Fibroblast of pulmonary artery (primary cell): Measurements from ENCODE around the gene ACP4.

Source experiments
- DNase-seq: peaks from one replicate; pipeline ENCODE4 v3.0.0-alpha.2; 2010; ENCODE audit warnings: low read depth
- H3K4me3 ChIP-seq: replicated peaks from 2 replicates; pipeline ENCODE4 v1.5.1; 2011; ENCODE audit warnings: low read depth, mild to moderate bottlenecking, control low read depth, low read length, moderate library complexity
- TF ChIP-seq, protein P1 (sequence below): IDR thresholded peaks from 2 replicates; pipeline ENCODE4 v1.5.1; 2011; ENCODE audit warnings: mild to moderate bottlenecking, control low read depth, low read length, inconsistent platforms; ENCODE audit errors: missing control alignments

Gene ACP4

DNA sequence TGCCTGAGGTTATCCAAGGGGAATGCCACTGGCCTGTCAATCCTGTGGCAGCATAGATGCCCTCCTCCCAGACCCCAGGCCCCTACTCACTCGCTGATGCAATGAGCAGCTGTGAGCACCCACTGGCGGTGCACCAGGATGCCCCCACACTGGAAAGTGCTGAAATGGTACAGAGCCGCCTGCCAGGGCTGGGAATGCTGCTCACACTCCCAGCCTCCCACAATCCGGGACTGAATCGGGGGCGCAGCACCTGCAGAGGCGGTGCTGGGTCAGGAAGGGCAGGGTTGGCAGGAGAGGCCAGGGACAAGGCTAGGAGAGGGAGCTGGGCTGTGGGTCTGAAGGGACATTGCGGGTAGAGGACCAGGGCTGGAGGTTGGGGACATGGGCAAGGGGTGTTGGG lies 31.4 kb downstream of the ACP4 start:
- H3K4me3 ChIP-seq, result no peak overlapping the region
- no peak for DNase-seq
- TF ChIP-seq, protein P1, sequence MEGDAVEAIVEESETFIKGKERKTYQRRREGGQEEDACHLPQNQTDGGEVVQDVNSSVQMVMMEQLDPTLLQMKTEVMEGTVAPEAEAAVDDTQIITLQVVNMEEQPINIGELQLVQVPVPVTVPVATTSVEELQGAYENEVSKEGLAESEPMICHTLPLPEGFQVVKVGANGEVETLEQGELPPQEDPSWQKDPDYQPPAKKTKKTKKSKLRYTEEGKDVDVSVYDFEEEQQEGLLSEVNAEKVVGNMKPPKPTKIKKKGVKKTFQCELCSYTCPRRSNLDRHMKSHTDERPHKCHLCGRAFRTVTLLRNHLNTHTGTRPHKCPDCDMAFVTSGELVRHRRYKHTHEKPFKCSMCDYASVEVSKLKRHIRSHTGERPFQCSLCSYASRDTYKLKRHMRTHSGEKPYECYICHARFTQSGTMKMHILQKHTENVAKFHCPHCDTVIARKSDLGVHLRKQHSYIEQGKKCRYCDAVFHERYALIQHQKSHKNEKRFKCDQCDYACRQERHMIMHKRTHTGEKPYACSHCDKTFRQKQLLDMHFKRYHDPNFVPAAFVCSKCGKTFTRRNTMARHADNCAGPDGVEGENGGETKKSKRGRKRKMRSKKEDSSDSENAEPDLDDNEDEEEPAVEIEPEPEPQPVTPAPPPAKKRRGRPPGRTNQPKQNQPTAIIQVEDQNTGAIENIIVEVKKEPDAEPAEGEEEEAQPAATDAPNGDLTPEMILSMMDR, result no peak

DNA sequence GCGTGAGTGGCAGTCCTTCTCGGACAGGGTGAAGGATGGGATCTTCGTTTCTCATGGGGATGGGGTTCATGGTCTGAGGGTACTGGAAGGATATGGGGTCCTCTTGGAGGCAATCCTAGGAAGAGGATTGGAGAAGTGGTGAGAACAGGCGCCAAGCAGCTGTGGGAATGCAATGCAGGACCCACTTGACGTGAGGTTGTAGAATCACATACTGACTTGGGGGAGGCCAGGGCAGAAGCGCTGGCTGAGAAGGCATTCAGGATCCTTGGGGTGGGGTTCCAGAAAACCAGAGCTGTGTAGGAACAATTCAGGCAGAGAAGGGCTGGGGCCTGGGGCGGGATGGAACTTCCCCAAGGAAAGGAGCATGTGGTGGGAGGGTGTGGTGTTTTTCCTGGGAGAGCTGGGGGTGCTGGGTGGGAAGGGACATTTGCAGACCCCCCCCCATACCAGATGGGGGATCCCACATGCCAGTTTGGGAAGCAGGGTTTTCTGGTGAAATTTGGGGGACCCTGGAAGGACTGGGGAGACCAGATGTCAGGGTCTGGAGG lies 32.5 kb downstream of the ACP4 start:
- TF ChIP-seq, protein P1, result no peak

DNA sequence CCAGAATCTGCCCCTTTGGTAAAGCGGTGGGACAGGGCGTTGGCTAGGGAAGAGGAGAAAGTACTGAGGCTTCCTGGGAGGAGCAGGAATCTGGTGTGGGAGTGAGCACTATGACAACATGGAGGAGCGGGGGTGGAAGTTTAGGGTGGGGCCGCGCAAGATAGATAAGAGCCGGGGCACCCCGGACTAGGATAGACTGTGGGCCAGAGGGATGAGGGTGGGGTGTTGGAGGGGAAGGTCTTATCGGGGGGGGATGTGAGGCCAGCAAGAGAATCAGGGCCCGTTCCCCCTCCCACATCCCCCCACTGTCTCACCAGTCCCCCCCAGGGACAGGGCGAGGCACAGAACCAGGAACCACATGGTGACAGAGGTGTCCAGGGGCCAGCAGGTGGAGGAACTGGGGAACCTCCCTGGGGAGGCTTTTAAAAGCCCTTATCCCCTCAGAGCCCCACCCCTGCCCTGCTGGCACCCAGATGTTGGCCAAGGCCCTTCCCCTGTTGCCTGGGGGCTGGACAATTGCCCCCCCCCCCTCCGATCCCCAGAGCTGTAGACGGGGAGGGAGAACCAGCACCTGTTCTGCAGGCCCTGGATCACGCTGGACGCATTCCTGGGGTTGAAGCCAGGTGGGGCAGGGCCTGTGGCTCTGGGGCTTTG lies 33.3 kb downstream of the ACP4 start, which contains the start of gene KLK1:
KLK1 (minus strand) TSS at position 399 of the 654 bp plus-strand sequence; CDS start at position 360, 39 bp downstream.
- TF ChIP-seq, protein P1, result no peak
- DNase-seq, result no peak
- H3K4me3 ChIP-seq, result no peak within 1 kb of the TSS

More for the DNA sequence above, 32.5 kb downstream of the ACP4 start:
- DNase-seq, result no peak
- no peak overlapping the region for H3K4me3 ChIP-seq

DNA sequence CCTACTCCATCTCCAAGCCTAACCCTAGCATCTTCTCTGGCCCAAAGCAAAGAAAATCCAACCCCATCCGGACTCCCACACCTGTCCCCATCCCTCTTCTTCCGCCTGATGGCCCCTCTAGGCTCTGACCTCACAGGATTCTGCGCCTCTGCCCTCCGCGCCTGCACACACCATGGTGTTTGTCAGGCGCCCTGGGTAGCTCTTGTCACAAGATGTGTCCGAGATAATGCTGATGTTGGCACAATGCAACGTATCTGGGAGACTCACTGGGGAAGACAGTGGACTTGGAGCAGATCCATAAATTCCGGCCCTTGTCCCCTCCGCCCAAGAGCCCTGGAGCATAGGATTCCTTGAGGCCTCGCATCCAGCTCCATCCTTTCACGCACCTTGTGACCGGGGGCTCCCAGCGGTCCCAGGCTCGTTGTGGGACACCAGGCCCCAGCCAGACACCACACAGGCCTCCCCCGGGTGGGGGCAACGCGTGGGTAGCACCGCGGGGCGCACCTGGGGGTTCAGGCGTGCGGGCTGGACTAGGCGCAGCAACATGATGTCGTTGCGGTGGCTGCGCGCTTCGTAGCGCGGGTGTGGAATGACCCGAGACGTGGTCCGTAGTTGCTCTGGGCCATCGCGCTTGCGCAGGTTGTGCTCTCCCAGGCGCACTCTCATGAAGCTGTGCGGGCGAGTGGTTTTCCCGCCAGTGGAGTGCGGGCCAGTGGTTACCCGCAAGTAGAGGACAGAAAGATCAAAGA lies 36.5 kb downstream of the ACP4 start:
- H3K4me3 ChIP-seq, result no peak overlapping the region
- TF ChIP-seq, protein P1, result no peak
- DNase-seq, result no peak

DNA sequence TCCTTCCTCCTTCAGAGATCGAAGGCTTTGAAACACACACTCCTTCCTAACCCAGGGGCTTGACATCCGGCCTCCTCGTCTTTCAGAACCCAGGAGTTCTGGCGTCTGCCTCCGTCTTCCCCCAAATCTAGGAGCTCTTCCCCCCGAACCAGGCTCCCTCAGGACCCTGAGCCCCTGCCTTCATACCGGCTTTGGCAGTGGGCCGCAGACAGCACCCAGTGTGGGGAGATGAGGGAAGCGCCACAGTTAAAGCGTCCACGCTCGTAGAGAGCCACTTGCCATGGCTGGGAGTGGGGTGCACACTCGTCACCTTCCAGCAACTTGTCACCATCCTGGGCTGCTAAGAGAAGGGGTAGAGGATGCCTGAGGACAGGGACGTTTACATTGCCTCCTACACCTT lies 37.3 kb downstream of the ACP4 start:
- H3K4me3 ChIP-seq, result no peak overlapping the region
- TF ChIP-seq, protein P1, result no peak
- DNase-seq, result no peak

DNA sequence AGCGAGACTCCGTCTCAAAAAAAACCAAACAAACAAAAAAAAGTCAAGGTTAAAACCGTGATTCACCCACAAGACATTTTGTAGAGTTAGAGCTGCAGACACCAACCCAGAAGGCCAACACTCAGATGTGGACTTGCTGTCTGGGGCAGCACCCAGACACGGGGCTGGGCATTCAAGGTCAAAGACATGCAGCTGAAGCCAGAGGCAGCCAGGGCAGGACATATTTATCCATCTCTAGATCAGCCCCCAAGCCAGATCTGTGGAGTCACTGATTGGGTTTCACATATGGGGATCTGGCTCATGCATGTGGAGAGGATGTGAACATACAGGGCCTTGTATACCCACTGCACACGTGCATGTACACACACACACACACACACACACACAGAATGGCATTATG lies 39.6 kb downstream of the ACP4 start:
- TF ChIP-seq, protein P1, result no peak
- DNase-seq, result no peak
- no peak overlapping the region for H3K4me3 ChIP-seq
